RWPE2 (cell line): Measurements from ENCODE around the gene MYO5A.
A peak's percentile ranks its signal among the peaks of the same experiment; 100 is the strongest.
"Not testable (repeated sequence)": the region's sequence is repeated elsewhere in the genome, so short reads cannot be mapped to it uniquely, and the experiment has no call there.

Experiments used
- ATAC-seq: fragments of 200-7000 bp; cut with Tn5 transposase; 3 replicates; pipeline ENCODE4 v1.9.1; 2021; ENCODE audit warnings: low read depth
- DNase-seq: peaks from one replicate; pipeline ENCODE4 v3.0.0-alpha.2; 2020; ENCODE audit warnings: low spot score
- H3K27ac ChIP-seq: fragments of 450-650 bp; 2 replicates; pipeline ENCODE4 v1.5.1; 2017; ENCODE audit warnings: mild to moderate bottlenecking; ENCODE audit not compliant: poor library complexity, severe bottlenecking
- H3K27me3 ChIP-seq: fragments of 250-450 bp; sonication (Bioruptor Pico); 2 replicates; pipeline ENCODE4 v1.5.1; 2021; ENCODE audit warnings: mild to moderate bottlenecking, moderate library complexity; ENCODE audit not compliant: insufficient read depth, poor library complexity, severe bottlenecking
- H3K36me3 ChIP-seq: fragments of 250-450 bp; sonication (Bioruptor Pico); 2 replicates; pipeline ENCODE4 v1.5.1; 2020; ENCODE audit warnings: low read depth, mild to moderate bottlenecking, moderate library complexity
- H3K4me1 ChIP-seq: fragments of 250-450 bp; sonication (Bioruptor Pico); 2 replicates; pipeline ENCODE4 v1.5.1; 2021; ENCODE audit warnings: mild to moderate bottlenecking, moderate library complexity; ENCODE audit not compliant: insufficient read depth, poor library complexity, severe bottlenecking
- H3K4me3 ChIP-seq: fragments of 250-450 bp; sonication (Bioruptor Pico); 2 replicates; pipeline ENCODE4 v1.5.1; 2021; ENCODE audit warnings: mild to moderate bottlenecking, moderate library complexity; ENCODE audit not compliant: severe bottlenecking
- H3K9me3 ChIP-seq: fragments of 250-450 bp; sonication (Bioruptor Pico); 2 replicates; pipeline ENCODE4 v1.5.1; 2021; ENCODE audit warnings: mild to moderate bottlenecking, moderate library complexity; ENCODE audit not compliant: severe bottlenecking
- TF ChIP-seq, protein P1 (sequence below): fragments of 450-650 bp; IDR thresholded peaks from one replicate; pipeline ENCODE4 v1.5.1; 2017; ENCODE audit warnings: mild to moderate bottlenecking, moderate library complexity; ENCODE audit not compliant: poor library complexity, severe bottlenecking

MYO5A gene

DNA sequence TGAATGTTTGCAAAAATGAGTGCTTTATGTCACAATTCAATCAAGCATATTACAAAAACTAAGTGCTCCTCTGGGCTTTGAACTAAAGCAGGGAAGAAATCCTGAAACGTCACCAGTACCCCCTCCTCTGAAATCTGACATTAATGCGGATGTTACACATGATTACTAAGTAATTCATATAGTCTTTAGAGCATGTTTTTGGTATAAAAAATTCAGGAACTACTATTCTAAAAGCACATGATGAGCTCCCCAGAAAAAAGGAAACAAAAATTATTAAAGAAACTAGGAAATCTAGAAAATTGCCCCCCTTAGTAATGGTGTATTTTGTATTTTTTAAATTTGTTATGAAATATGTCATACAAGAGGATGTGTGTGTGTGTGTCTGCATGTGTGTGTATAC is 87.7 kb downstream of the MYO5A start:
- peak overlapping the region; percentile 17 for H3K27ac ChIP-seq
- no peaks in the 10 kb centered on the region for H3K27me3 ChIP-seq
- DNase-seq (no peak), ATAC-seq (no peak)
- peaks cover 28% of the 10 kb centered on the region for H3K4me1 ChIP-seq
- H3K4me3 ChIP-seq: no peak overlapping the region
- H3K9me3 ChIP-seq: no peaks in the 10 kb centered on the region
- TF ChIP-seq, protein P1, sequence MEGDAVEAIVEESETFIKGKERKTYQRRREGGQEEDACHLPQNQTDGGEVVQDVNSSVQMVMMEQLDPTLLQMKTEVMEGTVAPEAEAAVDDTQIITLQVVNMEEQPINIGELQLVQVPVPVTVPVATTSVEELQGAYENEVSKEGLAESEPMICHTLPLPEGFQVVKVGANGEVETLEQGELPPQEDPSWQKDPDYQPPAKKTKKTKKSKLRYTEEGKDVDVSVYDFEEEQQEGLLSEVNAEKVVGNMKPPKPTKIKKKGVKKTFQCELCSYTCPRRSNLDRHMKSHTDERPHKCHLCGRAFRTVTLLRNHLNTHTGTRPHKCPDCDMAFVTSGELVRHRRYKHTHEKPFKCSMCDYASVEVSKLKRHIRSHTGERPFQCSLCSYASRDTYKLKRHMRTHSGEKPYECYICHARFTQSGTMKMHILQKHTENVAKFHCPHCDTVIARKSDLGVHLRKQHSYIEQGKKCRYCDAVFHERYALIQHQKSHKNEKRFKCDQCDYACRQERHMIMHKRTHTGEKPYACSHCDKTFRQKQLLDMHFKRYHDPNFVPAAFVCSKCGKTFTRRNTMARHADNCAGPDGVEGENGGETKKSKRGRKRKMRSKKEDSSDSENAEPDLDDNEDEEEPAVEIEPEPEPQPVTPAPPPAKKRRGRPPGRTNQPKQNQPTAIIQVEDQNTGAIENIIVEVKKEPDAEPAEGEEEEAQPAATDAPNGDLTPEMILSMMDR: no peak
- H3K36me3 ChIP-seq: no peaks in the 10 kb centered on the region

DNA sequence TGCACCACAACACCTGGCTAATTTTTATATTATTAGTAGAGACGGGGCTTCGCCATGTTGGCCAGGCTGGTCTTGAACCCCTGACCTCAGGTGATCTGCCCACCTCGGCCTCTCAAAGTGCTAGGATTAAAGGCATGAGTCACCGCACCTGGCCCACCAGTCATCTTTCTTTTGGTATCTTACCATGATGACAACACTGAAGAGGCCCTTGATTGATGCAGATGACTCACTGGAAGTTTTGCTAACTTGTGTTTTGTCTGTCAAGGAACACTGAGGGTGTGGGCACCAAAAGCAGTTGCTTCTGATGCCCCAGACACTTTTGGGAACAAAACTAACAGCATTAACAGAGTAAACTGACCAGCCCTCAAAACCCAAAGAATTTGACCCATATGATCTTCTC is 88.3 kb downstream of the MYO5A start:
- no peaks in the 10 kb centered on the region for H3K27me3 ChIP-seq
- no peaks in the 10 kb centered on the region for H3K36me3 ChIP-seq
- no peaks in the 10 kb centered on the region for H3K9me3 ChIP-seq
- TF ChIP-seq, protein P1: no peak
- peaks cover 28% of the 10 kb centered on the region for H3K4me1 ChIP-seq
- H3K27ac ChIP-seq: peak overlapping the region; percentile 17
- DNase-seq (no peak), ATAC-seq (peak; percentile 88)
- H3K4me3 ChIP-seq: no peak overlapping the region

DNA sequence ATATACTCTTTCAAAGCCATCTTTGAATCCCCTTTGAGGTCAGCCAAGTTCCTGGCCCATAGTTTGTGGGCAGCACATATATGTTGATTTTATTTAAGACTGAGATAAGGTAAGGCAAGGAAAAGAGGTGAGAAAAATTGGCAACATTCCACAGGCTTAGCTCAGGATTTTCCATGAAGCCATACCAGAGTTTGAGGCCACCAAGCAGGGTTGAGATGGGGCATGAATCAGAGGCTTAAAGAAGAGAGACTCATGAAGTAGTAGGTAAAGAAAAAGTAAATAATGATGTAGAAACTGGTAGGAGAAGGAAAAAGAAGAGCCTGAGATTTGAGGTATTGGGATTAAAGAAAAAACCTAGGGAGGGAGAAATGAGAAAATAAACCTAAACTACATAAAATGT is 89.2 kb downstream of the MYO5A start:
- H3K27me3 ChIP-seq: no peaks in the 10 kb centered on the region
- no peaks in the 10 kb centered on the region for H3K9me3 ChIP-seq
- TF ChIP-seq, protein P1: no peak
- H3K4me3 ChIP-seq: no peak overlapping the region
- no peaks in the 10 kb centered on the region for H3K36me3 ChIP-seq
- ATAC-seq (no peak), DNase-seq (no peak)
- no peak overlapping the region for H3K27ac ChIP-seq
- peaks cover 28% of the 10 kb centered on the region for H3K4me1 ChIP-seq

DNA sequence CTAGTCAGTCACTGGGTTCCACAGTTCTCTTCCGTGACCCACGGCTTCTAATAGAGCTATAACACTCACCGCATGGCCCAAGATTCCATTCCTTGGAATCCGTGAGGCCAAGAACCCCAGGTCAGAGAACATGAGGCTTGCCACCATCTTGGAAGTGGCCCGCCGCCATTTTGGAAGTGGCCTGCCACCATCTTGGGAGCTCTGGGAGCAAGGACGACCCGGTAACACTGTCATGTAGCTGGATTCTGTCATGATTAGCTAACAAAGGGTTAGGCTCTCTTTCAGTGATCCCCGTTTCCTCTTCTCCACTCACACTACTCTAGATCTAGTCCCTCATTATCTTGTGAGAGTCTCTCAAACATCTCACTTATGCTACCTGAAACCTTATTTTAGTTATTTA is 89.6 kb downstream of the MYO5A start:
- H3K27me3 ChIP-seq, H3K9me3 ChIP-seq, H3K36me3 ChIP-seq, H3K27ac ChIP-seq, H3K4me3 ChIP-seq, ATAC-seq, DNase-seq: not testable (repeated sequence)
- H3K4me1 ChIP-seq: peaks cover 28% of the 10 kb centered on the region

DNA sequence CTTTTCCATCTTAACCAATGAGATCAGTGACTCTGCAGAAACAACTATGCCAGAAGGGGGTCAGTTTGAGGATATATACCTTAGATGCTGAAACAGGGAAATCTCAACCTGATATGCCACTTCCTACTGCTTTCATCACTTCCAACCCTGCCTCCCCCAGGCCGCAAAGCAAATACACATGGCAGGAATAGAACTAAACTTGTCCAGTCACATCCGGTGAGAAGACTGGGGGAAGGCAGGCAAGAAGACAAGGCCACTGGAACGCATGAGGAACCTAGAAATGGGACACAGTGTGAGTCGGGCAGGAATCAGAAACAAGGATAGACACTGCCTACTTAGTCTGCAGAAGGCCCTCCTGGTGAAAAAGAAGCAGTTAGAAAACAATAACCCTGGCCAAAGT is 90.6 kb downstream of the MYO5A start:
- H3K9me3 ChIP-seq: no peaks in the 10 kb centered on the region
- no peak overlapping the region for H3K4me3 ChIP-seq
- H3K27ac ChIP-seq: peak overlapping the region; percentile 21
- ATAC-seq (0 out of 3 replicates have a peak, but pooled peaks have one; percentile 10), DNase-seq (no peak)
- peaks cover 28% of the 10 kb centered on the region for H3K4me1 ChIP-seq
- TF ChIP-seq, protein P1: no peak
- no peaks in the 10 kb centered on the region for H3K27me3 ChIP-seq
- H3K36me3 ChIP-seq: no peaks in the 10 kb centered on the region

DNA sequence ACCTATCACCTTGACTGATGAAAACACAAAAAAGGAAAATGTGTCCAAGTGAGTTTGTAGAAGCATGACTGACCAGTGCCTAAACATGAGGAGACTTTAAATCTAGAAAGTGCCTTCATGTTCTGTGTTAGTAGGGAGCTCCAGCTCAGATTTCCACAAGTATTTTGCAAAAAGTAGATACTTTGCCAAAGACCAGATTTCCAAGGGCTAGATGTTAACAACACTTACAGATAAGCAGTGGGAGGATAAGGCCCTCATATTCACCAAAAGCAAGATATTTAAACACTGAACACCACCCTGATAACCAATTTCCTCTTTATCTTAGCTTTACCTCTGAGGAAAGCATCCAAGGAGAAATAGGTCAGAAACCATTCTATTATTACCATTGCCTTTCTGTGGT is 91.0 kb downstream of the MYO5A start:
- DNase-seq: no peak
- Histone ChIP-seq H3K4me3 (no peak overlapping the region), H3K9me3 (no peaks in the 10 kb centered on the region), H3K27me3 (no peaks in the 10 kb centered on the region), H3K27ac (peak overlapping the region; percentile 21), H3K4me1 (peaks cover 28% of the 10 kb centered on the region), H3K36me3 (no peaks in the 10 kb centered on the region)
- TF ChIP-seq, protein P1: no peak
- ATAC-seq: no peak
